IPS-20b (cell line): ENCODE results near the gene MROH2B.

Experiments used
- H3K27ac ChIP-seq: one replicate; pipeline ENCODE4 v1.5.1; 2013; ENCODE audit warnings: low read length
- H3K27me3 ChIP-seq: 2 replicates; pipeline ENCODE4 v1.6.1; 2013; ENCODE audit warnings: mild to moderate bottlenecking, low read length, inconsistent platforms; ENCODE audit not compliant: insufficient read depth
- H3K36me3 ChIP-seq: 2 replicates; pipeline ENCODE4 v1.6.1; 2013; ENCODE audit warnings: low read depth, mild to moderate bottlenecking, inconsistent platforms, low read length, moderate library complexity; ENCODE audit not compliant: insufficient read depth
- H3K4me1 ChIP-seq: 2 replicates; pipeline ENCODE4 v1.6.1; 2013; ENCODE audit warnings: mild to moderate bottlenecking, control low read depth, inconsistent platforms, low read length, moderate library complexity; ENCODE audit not compliant: insufficient read depth
- H3K4me3 ChIP-seq: 2 replicates; pipeline ENCODE4 v1.5.1; 2013; ENCODE audit warnings: mild to moderate bottlenecking, low read length, inconsistent platforms
- H3K9ac ChIP-seq: 2 replicates; pipeline ENCODE4 v1.6.1; 2013; ENCODE audit warnings: low read depth, mild to moderate bottlenecking, inconsistent platforms, low read length, moderate library complexity
- H3K9me3 ChIP-seq: 2 replicates; pipeline ENCODE4 v1.6.1; 2013; ENCODE audit warnings: mild to moderate bottlenecking, low read depth, low read length, inconsistent platforms; ENCODE audit not compliant: insufficient read depth

Gene MROH2B

DNA sequence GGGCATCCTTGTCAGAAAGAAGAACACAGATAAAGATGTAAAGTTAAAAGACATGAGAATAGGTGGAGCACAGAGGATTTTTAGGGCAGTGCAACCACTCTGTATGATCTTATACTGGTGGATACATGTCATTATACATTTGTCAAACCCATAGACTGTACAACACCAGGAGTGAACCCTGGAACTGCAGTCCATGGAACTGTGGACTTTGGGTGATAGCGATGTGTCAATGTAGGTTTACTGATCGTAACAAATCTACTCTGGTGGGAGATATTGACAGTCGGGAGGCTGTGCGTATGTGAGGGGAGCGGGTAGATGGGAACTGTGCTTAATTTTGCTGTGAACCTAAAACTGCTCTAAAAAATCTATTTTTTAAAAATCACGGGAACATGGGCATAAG is 60.6 kb downstream of the MROH2B start:
- no peak overlapping the region for H3K27ac ChIP-seq
- H3K36me3 ChIP-seq, result no peaks in the 10 kb centered on the region
- H3K9me3 ChIP-seq, result no peaks in the 10 kb centered on the region
- H3K9ac ChIP-seq, result no peak overlapping the region
- H3K27me3 ChIP-seq, result no peaks in the 10 kb centered on the region
- no peaks in the 10 kb centered on the region for H3K4me1 ChIP-seq
- no peak overlapping the region for H3K4me3 ChIP-seq

DNA sequence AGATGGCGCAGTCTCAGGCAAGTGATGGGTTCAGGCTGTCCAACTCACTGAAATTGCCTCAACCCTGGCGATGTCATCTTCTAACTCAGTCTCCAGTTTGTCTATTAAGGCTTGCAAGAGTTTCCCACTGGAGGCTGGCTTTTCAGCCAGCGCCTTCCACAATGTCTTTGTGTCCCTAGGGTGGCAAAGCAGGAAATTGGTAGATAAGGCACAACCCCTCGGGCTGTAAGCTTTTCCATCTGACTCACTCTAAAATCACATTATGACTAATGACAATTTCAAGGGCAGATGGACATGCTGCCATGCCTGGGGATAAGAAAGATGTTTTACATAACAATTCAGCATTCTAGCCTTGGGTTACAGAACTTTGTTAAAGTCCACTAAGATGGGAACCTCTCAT is 61.9 kb downstream of the MROH2B start:
- Histone ChIP-seq H3K27me3 (no peaks in the 10 kb centered on the region), H3K27ac (no peak overlapping the region), H3K9me3 (no peaks in the 10 kb centered on the region), H3K36me3 (no peaks in the 10 kb centered on the region), H3K4me1 (no peaks in the 10 kb centered on the region), H3K4me3 (no peak overlapping the region), H3K9ac (no peak overlapping the region)

DNA sequence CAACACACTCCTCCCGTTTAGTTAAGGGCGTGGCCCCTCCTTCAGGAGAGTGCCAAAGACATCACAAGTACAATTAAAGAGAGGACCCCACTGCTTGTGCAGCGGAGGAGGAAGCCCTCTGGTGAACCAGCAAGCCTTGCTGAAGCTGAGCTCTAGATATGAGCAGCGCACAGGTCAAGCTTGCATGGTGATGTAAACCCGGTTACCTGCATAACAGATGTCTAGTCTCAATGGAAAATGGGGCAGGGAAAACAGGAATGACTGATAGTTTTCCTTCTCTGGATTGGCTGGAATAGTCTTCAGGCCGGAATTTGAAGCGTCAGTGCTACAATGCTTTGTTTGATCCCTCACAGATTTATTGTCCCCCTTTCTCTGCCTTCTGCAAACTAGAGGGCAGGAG is 66.2 kb downstream of the MROH2B start:
- H3K27ac ChIP-seq, result no peak overlapping the region
- no peaks in the 10 kb centered on the region for H3K4me1 ChIP-seq
- no peak overlapping the region for H3K9ac ChIP-seq
- H3K9me3 ChIP-seq, result no peaks in the 10 kb centered on the region
- H3K27me3 ChIP-seq, result no peaks in the 10 kb centered on the region
- no peak overlapping the region for H3K4me3 ChIP-seq
- no peaks in the 10 kb centered on the region for H3K36me3 ChIP-seq

DNA sequence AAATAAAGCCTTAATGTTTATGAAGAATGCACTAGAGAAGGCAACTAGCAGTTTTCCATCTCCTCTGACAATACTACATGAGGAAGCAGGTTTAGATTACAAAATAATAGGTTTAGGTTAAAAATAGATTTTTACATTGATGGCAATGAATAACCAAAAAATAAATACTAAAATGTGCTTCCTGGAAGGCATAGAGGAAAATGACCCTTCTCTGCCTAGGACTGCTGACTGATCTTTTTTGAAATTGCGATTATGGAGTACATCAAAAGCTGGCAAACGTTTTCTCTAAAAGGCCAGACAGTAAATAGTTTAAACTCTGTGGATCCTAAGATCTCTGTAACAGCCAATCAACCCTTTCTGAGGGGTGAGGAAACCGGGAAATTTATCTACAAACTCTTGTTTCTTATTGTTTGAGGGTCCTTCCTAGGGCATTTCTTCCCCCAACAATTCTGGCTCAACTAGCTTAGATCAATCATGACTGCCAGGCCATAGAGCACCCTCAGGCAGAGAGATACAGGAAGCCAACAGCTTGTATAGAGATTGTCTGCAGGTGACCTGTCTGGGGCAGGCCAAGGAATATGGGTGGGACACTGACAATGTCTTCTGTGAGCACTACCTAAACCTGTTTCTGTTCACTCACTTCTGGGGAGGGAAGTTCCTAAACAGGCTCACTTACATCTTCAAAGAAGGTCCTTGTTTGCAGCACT is 67.3 kb downstream of the MROH2B start:
- Histone ChIP-seq H3K9me3 (no peaks in the 10 kb centered on the region), H3K27me3 (no peaks in the 10 kb centered on the region), H3K36me3 (no peaks in the 10 kb centered on the region), H3K4me1 (no peaks in the 10 kb centered on the region), H3K4me3 (no peak overlapping the region), H3K27ac (no peak overlapping the region), H3K9ac (no peak overlapping the region)

DNA sequence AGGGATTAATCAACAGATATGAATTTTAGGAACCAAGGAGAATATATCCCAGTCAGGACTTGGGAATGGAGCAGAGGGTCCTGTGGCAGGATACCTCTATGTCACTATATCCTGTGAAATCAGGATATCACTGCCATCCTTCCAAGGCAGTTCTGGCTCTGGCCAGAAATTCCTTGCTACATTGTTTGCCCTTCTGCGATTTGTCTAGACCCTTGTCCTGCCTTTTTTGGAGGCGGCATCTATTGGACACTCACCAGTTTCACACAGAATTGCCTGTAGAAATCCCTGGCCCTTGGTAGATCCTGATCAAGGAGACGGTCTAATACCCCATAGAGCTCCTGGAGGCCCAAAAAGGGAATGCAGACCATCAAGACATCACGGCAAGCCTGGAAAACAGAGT is 71.2 kb downstream of the MROH2B start:
- Histone ChIP-seq H3K4me3 (no peak overlapping the region), H3K4me1 (no peaks in the 10 kb centered on the region), H3K27me3 (no peaks in the 10 kb centered on the region), H3K9ac (no peak overlapping the region), H3K27ac (no peak overlapping the region), H3K36me3 (no peaks in the 10 kb centered on the region), H3K9me3 (no peaks in the 10 kb centered on the region)

DNA sequence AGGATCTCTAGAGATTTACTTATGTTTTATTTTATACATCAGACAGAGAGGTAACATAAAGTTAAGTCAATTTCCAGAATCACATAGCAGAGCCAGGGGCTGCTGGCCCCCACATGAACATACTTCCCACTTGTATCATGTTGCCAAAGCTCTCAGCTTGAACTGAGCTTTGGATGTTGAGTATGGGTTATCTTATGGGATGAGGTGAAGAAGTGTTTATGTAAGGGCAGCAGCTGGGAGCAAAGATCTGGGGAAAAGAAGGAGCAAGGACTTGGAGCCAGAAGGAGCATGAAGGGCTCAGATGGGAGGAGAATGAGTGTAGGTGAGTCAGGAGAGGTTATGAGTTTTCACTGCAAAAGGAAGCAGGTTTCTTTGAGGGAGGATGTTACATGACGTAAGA is 72.0 kb downstream of the MROH2B start:
- H3K27me3 ChIP-seq, result no peaks in the 10 kb centered on the region
- no peaks in the 10 kb centered on the region for H3K9me3 ChIP-seq
- H3K4me3 ChIP-seq, result no peak overlapping the region
- no peaks in the 10 kb centered on the region for H3K36me3 ChIP-seq
- no peak overlapping the region for H3K27ac ChIP-seq
- no peaks in the 10 kb centered on the region for H3K4me1 ChIP-seq
- H3K9ac ChIP-seq, result no peak overlapping the region

DNA sequence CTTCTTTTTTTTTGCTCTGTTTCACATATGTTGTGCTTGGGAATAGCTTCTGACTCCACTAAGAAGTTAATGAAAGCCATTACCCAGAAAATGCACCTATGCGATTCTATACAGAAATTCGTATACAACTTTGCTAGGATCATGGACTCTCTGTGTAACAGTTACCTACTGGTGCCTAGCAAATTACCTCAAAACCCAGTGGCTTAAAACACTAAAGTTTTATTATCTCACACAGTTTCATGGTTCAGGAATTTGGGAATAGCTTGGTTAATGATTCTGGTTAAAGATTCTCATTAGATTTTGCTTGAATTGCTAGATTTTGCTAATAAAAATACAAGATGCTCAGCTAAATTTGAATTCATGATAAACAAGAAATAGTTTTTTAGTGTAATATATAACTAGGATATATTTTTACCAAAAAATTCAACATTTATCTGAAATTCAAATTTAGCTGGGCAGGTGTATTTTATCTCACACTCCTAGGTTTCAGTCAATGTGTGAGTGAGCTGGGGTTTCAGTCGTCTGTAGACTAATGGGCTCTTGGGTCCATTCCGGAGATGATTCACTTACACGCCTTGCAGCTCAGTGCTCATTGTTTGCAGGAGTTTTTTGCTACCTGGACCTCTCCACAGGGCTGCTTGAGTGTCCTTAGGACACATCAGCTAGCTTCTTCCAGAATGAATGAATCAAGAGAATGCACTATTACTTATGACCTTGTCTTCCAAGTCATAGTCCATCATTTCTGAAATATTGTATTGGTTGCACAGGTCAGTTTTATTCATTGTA is 75.1 kb downstream of the MROH2B start:
- Histone ChIP-seq H3K27ac (no peak overlapping the region), H3K4me3 (no peak overlapping the region), H3K36me3 (no peaks in the 10 kb centered on the region), H3K9ac (no peak overlapping the region), H3K27me3 (no peaks in the 10 kb centered on the region), H3K9me3 (no peaks in the 10 kb centered on the region), H3K4me1 (no peaks in the 10 kb centered on the region)

DNA sequence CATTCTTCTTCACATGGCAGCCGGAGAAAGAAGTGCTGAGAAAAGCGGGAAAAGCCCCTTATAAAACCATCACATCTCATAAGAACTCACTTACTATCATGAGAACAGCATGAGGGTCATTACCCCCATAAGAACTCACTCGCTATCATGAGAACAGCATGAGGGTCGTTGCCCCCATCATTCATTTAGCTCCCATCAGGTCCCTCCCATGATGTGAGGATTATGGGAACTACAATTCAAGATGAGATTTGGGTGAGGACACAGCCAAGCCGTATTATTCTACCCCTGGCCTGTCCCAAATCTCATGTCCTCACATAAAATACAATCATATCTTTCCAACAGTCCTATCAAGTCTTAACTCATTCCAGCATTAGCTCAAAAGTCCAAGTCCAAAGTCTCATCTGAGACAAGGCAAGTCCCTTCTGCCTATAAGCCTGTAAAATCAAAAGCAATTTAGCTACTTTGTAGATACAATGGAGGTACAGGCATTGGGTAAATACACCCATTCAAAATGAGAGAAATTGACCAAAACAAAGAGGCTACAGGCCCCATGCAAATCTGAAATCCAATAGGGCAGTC is 79.1 kb downstream of the MROH2B start:
- Histone ChIP-seq H3K9me3 (no peaks in the 10 kb centered on the region), H3K4me1 (no peaks in the 10 kb centered on the region), H3K27ac (no peak overlapping the region), H3K4me3 (no peak overlapping the region), H3K27me3 (no peaks in the 10 kb centered on the region), H3K36me3 (no peaks in the 10 kb centered on the region), H3K9ac (no peak overlapping the region)

DNA sequence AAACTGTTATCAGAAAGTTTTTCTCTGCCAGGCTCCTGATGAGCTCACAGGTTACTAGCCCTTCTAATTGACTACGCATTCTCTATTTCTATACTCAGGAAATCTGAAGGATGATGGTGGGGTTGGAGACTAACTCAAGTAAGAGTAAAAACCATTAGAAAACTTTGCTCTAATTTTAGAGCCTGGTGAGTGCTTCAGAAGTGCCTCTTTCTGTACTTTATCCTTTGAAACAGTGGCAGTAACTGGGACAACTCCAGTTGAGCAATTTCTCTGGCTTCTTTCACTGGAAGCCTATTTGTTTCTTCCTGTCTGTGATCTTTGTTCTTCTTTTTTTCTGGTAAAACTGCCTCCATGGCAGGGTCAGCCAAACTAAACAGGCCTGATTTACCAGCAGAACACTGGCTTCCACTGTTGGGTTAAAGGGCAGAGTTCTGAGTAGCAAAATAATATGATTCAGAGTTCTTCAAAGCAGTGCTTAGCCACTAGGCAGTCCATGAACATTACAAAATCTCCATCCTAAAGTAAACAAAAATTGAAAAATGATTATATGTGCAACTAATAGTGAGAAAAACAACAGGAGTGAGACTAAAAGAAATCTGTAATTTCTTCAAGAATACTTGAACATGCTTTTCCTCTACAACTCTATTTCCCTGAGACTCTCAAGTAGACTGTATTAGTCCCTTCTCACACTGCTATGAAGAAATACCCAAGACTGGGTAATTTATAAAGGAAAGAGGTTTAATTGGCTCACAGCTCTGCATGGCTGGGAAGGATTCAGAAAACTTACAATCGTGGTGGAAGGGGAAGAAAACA is 79.8 kb downstream of the MROH2B start:
- Histone ChIP-seq H3K9ac (no peak overlapping the region), H3K4me3 (no peak overlapping the region), H3K36me3 (no peaks in the 10 kb centered on the region), H3K27me3 (no peaks in the 10 kb centered on the region), H3K4me1 (no peaks in the 10 kb centered on the region), H3K27ac (no peak overlapping the region), H3K9me3 (no peaks in the 10 kb centered on the region)

DNA sequence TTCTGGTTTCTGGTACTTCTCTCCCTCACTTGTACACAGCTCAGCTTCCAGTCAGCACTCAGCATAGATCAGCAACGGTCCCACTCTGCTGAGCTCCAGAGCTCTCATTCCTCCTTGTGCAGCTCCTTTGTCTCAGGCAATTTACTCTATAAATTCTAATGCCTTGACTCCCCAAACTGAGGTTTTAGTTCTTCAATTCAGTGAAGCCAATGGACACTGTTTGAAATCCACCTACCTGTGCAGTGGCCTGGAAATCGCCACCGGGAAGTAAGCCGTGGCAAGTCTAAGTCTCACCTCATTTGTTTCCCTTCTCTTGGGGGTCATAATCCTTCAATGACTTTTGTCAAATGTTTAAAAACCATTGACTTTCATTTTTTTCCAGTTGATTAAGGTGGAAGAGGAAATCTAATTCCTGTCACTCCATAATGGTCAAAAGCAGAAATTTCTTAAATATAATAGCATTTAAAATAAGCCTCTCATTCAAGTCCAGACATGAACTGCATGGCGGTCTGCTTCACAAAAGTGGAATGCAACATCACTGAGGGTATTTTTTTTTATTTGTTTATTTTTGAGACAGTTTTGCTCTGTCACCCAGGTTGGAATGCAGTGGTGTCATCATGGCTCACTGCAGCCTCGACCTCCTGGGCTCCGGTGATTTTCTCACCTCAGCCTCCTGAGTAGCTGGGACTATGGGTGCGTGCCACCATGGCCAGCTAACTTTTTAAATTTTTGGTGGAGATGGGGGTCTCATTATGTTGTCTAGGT is 82.2 kb downstream of the MROH2B start:
- Histone ChIP-seq H3K27me3 (no peaks in the 10 kb centered on the region), H3K9me3 (no peaks in the 10 kb centered on the region; the same call in 1 of the 2 replicates), H3K4me1 (no peaks in the 10 kb centered on the region), H3K27ac (no peak overlapping the region), H3K9ac (no peak overlapping the region), H3K36me3 (no peaks in the 10 kb centered on the region), H3K4me3 (no peak overlapping the region)

DNA sequence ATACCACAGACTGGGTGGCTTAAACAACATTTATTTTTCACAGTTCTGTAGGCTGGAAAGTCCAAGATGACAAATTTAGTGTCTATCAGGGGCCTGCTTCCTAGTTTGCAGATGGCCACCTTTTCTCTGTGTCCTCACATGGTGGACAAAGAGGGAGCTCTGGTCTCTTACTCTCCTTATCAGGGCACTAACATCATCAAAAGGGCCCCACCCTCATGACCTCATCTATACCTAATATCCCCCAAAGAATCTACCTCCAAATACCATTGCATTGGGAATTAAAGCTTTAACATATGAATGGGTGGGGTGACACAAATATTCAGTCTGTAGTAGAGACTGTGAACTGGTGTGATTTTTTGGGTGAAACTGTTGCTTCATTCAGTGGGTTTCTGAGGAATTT is 83.8 kb downstream of the MROH2B start:
- no peak overlapping the region for H3K4me3 ChIP-seq
- H3K4me1 ChIP-seq, result no peaks in the 10 kb centered on the region
- H3K9me3 ChIP-seq, result no peaks in the 10 kb centered on the region; the same call in 1 of the 2 replicates
- H3K36me3 ChIP-seq, result no peaks in the 10 kb centered on the region
- no peak overlapping the region for H3K9ac ChIP-seq
- H3K27me3 ChIP-seq, result no peaks in the 10 kb centered on the region
- H3K27ac ChIP-seq, result no peak overlapping the region
